GM10266 (cell line): ENCODE results near the gene ZFP36L1.

ENCODE experiments used
- DNase-seq: peaks from one replicate; pipeline ENCODE4 v3.0.0; 2012; ENCODE audit errors: extremely low spot score
- TF ChIP-seq, protein P1 (sequence below): IDR thresholded peaks from 2 replicates; pipeline ENCODE4 v1.5.1; 2012; ENCODE audit warnings: mild to moderate bottlenecking, low read depth; ENCODE audit not compliant: control insufficient read depth, insufficient read depth; ENCODE audit errors: missing control alignments

ZFP36L1 gene

DNA sequence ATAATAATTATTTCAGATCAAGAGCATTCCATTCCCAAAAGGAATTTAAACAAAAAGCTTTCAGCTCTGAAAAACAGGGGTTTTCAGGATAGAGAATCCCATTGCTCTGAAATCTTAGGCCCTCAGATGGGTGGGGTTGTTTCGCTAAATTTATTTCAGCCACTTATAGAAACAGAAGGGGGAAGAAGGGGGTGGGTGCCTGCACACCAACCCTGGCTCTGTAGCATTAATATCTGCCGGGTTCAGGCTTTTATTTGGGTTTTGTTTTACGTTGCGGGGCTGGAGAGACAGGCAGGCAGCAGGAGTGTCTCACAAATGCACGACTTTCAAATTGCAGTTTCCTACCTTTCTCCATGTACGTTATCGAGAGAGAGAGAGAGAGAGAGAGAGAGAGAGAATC lies 12.5 kb upstream of the ZFP36L1 start:
- TF ChIP-seq, protein P1, sequence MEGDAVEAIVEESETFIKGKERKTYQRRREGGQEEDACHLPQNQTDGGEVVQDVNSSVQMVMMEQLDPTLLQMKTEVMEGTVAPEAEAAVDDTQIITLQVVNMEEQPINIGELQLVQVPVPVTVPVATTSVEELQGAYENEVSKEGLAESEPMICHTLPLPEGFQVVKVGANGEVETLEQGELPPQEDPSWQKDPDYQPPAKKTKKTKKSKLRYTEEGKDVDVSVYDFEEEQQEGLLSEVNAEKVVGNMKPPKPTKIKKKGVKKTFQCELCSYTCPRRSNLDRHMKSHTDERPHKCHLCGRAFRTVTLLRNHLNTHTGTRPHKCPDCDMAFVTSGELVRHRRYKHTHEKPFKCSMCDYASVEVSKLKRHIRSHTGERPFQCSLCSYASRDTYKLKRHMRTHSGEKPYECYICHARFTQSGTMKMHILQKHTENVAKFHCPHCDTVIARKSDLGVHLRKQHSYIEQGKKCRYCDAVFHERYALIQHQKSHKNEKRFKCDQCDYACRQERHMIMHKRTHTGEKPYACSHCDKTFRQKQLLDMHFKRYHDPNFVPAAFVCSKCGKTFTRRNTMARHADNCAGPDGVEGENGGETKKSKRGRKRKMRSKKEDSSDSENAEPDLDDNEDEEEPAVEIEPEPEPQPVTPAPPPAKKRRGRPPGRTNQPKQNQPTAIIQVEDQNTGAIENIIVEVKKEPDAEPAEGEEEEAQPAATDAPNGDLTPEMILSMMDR = no peak
- no peak for DNase-seq

DNA sequence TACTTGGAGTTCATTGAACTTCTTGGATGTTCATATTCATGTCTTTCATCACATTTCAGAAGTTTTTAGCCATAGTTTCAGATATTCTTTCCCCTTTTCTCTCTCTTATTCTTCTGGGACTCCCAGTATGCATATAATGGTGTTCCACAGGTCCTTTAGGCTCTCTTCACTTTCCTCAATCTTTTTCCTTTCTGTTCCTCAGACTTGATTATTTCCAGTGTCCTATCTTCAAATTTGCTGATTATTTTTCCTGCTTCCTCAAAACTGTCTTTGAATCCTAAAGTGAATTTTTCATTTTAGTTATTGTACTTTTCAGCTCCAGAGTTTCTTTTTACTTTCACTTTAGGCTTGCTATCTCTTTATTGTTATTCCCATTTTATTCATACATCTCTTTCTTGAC lies 8.8 kb upstream of the ZFP36L1 start:
- no peak for DNase-seq
- TF ChIP-seq, protein P1 = no peak

DNA sequence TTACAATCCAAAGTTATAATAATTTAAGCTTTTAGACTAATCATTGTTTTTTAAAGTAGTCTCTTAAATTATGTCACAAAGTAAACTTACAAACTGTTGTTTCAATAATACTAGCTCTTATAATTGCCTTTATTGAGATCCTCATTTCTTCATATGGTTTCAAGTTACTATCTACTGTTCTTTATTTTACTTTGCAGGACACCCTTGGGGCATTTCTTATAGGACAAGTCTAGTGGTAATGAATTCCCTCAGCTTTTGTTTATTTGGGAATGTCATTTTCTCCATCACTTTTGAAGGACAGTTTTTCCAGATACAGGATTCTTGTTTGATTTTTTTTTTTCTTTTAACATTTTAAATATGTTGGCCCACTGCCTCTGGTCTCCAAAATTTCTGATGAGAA lies 8.1 kb upstream of the ZFP36L1 start:
- TF ChIP-seq, protein P1 = no peak

DNA sequence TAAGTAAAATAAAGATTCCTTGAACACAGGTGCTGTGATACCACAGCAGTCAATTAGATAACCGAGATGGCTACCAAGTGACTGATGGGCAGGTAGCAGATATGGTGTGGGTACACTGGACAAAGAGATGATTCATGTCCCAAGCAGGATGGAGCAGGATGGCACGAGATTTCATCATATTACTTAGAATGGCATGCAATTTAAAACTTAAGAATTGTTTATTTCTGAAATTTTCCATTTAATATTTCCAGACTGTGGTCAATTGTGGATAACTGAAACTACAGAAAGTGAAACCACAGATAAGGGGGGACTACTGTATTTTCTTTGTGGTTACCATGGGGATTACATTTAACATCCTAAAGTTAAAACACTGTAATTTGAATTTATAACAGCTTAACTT lies 7.5 kb upstream of the ZFP36L1 start:
- no peak for DNase-seq
- TF ChIP-seq, protein P1 = no peak

More for the DNA sequence above, 8.1 kb upstream of the ZFP36L1 start:
- no peak for DNase-seq

DNA sequence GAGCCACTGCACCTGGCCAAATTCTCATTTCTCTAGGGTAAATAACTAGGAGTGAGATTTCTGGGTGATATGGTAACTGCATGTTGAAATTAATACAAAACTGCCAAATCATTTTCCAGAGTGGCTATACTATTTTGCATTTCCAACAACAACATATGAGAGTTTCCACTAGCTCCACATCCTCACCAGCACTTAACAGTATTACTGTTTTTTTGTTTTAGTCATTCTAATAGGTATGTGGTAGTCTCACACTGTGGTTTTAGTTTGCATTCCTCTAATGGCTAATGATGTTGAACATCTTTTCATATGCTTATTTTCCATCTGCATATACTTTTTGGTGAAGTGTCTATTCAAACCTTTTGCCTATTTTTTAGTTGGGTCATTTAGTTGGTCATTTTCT lies 5.8 kb upstream of the ZFP36L1 start:
- TF ChIP-seq, protein P1 = no peak
- DNase-seq = no peak

DNA sequence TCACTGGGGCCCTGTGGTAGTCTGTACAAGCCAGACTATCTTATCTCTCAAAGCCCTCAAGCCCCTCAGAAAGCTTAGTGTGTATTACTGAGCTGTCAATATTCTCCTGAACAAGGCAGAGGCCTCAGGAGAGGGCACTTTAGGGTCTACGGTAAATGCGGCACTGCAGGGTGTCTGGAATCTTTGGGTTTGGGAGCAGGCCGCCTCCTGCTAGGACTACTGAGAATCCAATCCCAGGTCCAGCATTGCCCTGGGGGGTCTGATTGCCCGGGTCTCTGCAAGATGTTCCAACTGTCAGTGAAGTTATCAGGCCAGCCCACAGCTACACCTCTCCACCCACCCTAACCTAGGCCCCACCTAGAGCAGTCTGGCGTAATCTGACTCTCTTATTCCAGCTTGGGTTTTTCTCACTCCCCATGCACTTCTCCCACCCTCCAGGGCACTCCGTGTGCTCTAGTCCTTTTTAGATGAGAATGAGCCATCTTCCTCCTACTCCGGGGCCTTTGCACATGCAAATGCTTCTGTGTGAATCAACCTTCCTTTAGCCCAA lies 4.3 kb upstream of the ZFP36L1 start:
- TF ChIP-seq, protein P1 = no peak
- DNase-seq = no peak

DNA sequence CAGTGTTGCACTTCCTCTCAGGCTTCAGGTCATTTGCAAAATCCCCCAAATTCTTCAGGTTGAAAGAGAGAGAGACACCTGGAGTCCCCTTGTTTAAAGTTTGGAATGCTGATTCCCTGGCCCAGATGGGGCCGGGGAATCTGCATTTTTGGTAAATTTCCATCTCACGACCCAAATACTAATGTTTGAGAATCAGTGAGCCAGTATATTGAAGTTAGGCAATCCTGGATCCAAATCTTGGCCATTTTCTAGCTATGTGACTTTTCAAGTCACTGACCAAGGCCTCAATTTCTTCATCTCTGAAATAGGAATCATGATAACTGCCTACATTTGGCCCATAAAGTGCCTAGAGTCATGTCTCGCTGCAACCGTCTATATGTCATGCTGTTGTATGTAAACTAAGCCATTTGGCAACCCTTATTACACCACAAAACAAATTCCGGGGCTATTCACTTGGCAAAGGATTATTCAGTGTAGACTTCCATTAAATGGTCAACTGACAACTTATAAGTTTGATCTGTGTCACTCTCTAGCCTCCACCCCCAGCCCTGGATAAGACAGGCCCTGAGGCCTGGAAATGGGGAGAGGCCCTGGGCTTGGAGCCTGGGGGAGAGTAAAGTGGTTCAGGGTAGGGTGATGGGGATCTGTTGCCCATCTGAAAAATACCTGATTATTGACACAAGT lies 3.7 kb upstream of the ZFP36L1 start:
- DNase-seq = no peak
- TF ChIP-seq, protein P1 = no peak
